ENCODE results near the gene GALR1.
"Not testable (repeated sequence)": the region's sequence is repeated elsewhere in the genome, so short reads cannot be mapped to it uniquely, and the experiment has no call there.

GRCh38 chr18:77239285-77239684 is 10.4 kb upstream of the GALR1 start:
- TF ChIP-seq CTCF, POLR2AphosphoS5, POLR2A (IDR thresholded peaks at IDR 0.05): not testable (repeated sequence)

All from stomach (tissue), 4 donors.